HG03342 (cell line): Measurements from ENCODE around the gene LBX2.

ENCODE experiments used
- ATAC-seq: cut with Tn5 transposase; IDR thresholded peaks from one replicate; pipeline ENCODE4 v1.9.1; 2021; ENCODE audit warnings: mild to moderate bottlenecking, moderate library complexity; ENCODE audit not compliant: unreplicated experiment

Gene LBX2

DNA sequence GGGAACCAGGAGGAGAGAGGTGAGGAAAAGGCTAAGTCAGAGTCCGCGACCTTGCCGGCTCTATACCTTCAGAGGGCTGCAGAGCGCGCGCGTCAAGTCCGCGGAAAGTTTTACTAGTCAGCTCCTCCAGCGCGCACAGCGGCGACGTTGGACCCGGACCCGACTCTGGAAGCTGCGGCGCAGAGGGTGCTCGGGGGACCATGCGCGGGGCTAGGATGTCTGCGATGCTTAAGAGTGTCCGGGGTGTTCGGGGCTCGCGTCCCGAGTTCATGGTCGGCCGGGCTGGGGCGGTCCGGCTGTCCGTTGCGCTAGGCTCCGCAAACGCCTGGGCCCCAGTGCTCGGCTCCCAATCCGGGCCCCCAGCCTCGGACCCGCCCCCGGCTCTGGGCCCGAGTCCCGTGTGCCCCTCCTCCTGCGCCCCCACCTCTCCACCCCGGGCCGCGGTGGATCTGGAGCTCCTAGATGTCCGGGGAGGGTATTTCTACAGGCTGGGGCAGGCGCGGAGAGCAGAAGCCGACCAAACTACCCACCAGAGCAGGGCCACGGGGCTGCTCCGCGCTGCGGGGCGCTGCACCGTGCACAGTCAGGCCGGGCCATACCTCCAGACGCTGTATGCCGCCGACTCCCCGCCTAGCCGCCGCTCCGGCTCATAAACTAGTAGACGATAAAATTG lies at the start of gene LBX2:
LBX2 (minus strand) TSS at position 337 of the 673 bp plus-strand sequence; CDS start at position 271, 66 bp downstream.
- ATAC-seq: no peak

GRCh38 chr2:74548285-74548899 lies 49.0 kb upstream of the LBX2 start:
- ATAC-seq: no peak

GRCh38 chr2:74546004-74546403 lies 46.6 kb upstream of the LBX2 start:
- no peak for ATAC-seq

GRCh38 chr2:74544634-74545033 lies 45.2 kb upstream of the LBX2 start:
- ATAC-seq: no peak

GRCh38 chr2:74542978-74543377 lies 43.6 kb upstream of the LBX2 start:
- ATAC-seq: no peak

GRCh38 chr2:74540291-74540690 lies 40.9 kb upstream of the LBX2 start:
- no peak for ATAC-seq

- no peak for ATAC-seq
Measured at GRCh38 chr2:74538881-74539339, 39.5 kb upstream of the LBX2 start.

DNA sequence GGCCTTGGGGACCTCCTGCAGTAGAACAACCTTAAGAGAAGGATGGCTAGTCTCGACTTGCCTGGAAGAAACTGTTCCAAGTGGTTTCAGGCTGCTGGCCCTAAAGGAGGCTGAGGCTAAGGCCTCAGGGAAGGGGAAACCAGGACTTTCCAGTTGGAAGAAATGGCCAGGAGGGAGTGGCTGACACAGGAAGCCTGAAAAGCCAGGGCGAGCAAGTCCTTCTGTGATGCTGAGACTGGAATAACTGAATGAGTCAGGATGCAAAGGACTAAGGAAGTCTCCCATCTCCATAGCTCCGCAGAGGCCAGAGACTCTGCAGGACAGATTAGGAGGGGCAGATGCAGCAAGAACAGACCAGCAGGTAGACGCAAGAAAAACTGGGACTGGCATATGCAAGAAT lies 37.7 kb upstream of the LBX2 start:
- no peak for ATAC-seq

- ATAC-seq: no peak
Measured at GRCh38 chr2:74536166-74536950, 37.0 kb upstream of the LBX2 start.

- ATAC-seq: no peak
Measured at GRCh38 chr2:74535440-74535965, 36.1 kb upstream of the LBX2 start.

- no peak for ATAC-seq
Measured at GRCh38 chr2:74534411-74534810, 35.0 kb upstream of the LBX2 start.

DNA sequence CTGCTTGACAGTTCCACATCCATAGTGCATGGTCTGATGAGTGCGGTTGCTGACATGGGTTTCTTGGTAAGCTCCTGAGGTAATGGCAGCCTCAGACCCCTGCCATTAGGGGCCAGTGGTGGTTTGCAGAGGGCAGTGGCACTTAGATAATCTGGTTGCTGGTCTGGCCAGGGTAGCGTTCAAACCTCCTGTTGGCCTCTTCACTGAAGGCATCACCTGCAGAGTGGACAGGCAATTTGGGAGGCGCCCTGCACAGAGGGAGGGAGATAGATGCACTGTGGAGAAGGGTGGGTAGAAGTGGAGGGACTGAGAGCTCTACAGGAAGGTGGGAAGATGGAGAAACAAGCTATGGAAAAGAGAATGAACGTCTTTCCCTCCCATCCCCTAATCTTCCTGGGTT lies 34.1 kb upstream of the LBX2 start:
- no peak for ATAC-seq

DNA sequence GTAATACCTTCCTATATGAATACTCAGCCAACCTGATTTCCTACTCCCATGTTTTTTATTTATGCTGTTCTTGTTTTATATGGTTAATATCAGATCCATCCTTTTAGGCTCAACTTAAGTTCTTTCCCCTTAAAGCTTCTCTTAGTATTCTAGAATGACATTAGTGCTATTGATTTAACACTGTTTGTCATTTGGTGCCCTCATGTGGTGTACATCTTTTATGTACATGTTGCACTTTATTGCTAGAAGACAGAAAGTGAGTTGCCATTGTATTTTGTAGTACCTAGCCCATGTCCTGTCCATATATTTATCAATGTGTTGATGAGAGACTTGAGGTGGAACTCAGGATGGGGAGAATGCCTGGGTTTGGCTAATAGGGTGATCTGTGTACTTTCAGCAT lies 32.8 kb upstream of the LBX2 start:
- ATAC-seq: no peak

GRCh38 chr2:74531666-74532065 lies 32.3 kb upstream of the LBX2 start:
- no peak for ATAC-seq

DNA sequence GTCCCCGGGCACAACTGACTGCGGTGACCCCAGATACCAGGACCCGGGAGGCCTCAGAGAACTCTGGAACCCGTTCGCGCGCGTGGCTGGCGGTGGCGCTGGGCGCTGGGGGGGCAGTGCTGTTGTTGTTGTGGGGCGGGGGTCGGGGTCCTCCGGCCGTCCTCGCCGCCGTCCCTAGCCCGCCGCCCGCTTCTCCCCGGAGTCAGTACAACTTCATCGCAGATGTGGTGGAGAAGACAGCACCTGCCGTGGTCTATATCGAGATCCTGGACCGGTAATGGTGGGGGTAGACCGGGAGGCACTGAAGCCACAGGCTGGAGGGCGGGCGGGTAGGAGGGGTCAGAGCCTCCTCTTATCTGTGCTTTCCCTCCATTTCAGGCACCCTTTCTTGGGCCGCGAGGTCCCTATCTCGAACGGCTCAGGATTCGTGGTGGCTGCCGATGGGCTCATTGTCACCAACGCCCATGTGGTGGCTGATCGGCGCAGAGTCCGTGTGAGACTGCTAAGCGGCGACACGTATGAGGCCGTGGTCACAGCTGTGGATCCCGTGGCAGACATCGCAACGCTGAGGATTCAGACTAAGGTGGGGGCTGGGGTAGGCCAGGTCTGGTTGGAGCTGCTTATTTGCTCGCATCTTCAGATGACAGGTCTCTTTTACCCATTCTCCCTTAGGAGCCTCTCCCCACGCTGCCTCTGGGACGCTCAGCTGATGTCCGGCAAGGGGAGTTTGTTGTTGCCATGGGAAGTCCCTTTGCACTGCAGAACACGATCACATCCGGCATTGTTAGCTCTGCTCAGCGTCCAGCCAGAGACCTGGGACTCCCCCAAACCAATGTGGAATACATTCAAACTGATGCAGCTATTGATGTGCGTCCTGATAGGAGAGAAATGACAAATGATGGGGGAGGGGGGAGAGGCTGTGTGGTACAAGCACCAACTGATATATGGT lies 31.1 kb upstream of the LBX2 start:
- ATAC-seq: peak; percentile 30

- peak; percentile 77 for ATAC-seq
Measured at GRCh38 chr2:74529357-74530238, 30.2 kb upstream of the LBX2 start, which contains the start of the genes AUP1 and HTRA2. TSS of gene AUP1 (minus strand) at chr2:74529706. CDS start at chr2:74529629, 77 bp downstream. TSS of gene HTRA2 (plus strand) at chr2:74529933. CDS start at chr2:74530007, 74 bp downstream.

GRCh38 chr2:74528600-74529356 lies 29.4 kb upstream of the LBX2 start:
- peak; percentile 12 for ATAC-seq

DNA sequence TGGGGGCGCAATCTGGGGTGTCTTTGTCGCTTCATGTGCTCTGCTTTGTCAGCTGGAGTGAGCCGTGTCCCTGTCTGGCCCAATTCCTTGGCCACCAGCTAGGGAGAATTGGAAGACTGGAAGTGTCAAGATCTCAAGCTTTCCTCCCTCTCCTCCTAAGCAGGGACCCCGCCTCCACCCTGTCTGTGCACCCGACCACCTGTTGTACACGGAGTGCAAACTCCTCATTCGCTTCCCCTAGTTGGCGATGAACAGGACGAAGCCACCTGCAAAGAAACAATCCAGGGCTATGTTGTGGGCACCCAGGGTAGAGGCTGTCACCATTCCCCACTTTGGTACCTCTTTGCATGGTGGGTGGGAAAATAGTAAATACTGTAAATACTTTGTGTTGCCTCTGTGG lies 28.3 kb upstream of the LBX2 start:
- ATAC-seq: no peak
